Nephron progenitor cell (in vitro differentiated cells): ENCODE data around the gene FCSK.
A peak's percentile ranks its signal among the peaks of the same experiment; 100 is the strongest.

Experiments
- DNase-seq: peaks from one replicate; pipeline ENCODE4 v3.0.0; 2021
- H3K27ac Mint-ChIP-seq: 2 replicates; pipeline ENCODE4 v1.8.0; 2021; ENCODE audit warnings: mild to moderate bottlenecking, moderate library complexity, mixed read lengths
- H3K27me3 Mint-ChIP-seq: 2 replicates; pipeline ENCODE4 v1.8.0; 2021; ENCODE audit warnings: mild to moderate bottlenecking, low read depth, mixed read lengths; ENCODE audit not compliant: poor library complexity
- H3K36me3 Mint-ChIP-seq: 2 replicates; pipeline ENCODE4 v1.8.0; 2021; ENCODE audit warnings: low read depth, mixed read lengths
- H3K4me1 Mint-ChIP-seq: 2 replicates; pipeline ENCODE4 v1.8.0; 2021; ENCODE audit warnings: mixed read lengths
- H3K4me3 Mint-ChIP-seq: 2 replicates; pipeline ENCODE4 v1.8.0; 2021; ENCODE audit warnings: mild to moderate bottlenecking, moderate library complexity, mixed read lengths
- H3K9me3 Mint-ChIP-seq: 2 replicates; pipeline ENCODE4 v1.8.0; 2021; ENCODE audit warnings: mild to moderate bottlenecking, moderate library complexity, mixed read lengths
- TF ChIP-seq, protein P1 (sequence below): fragments of 200-600 bp; sonication (generic); IDR thresholded peaks from 2 replicates; pipeline ENCODE4 v1.5.0; 2021; ENCODE audit warnings: antibody characterized with exemption

Gene FCSK

DNA sequence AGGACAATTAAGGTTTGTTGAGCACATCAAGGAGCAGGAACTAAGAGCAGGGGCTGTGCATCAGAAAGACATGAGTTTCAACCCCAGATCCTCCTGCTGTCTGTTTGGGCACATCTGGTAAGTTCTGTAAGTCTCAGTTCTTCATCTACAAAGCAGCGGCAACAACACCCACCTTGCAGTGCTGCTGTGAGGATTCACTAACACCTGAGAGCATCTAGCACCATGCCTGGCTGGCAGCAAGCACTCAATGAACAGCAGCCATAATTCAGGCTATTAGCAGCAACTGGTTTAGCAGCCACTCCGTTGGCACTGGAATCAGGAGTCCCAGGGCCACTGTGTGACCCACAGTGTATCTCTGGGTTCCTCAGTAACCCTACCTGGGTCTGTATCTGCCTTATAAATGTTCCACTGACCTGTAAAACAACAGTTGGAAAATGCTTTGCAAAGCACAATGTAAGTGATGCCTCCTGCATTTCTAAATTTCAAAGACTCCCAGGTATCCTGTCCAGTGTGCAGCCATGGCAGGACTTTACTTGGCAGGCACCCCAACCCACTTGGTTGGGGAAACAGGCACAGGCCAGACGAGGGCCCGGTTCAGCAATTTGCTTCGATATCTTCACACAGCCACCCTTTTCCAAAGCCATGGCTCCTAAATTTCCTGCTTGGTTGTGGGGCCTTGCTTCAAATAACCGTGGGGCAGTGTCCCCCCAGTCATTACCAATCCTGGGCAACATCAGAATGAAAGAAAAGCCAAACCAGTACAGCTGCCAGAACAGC lies 19.7 kb upstream of the FCSK start:
- no peak for DNase-seq
- TF ChIP-seq, protein P1, sequence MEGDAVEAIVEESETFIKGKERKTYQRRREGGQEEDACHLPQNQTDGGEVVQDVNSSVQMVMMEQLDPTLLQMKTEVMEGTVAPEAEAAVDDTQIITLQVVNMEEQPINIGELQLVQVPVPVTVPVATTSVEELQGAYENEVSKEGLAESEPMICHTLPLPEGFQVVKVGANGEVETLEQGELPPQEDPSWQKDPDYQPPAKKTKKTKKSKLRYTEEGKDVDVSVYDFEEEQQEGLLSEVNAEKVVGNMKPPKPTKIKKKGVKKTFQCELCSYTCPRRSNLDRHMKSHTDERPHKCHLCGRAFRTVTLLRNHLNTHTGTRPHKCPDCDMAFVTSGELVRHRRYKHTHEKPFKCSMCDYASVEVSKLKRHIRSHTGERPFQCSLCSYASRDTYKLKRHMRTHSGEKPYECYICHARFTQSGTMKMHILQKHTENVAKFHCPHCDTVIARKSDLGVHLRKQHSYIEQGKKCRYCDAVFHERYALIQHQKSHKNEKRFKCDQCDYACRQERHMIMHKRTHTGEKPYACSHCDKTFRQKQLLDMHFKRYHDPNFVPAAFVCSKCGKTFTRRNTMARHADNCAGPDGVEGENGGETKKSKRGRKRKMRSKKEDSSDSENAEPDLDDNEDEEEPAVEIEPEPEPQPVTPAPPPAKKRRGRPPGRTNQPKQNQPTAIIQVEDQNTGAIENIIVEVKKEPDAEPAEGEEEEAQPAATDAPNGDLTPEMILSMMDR = no peak
- peak overlapping the region; percentile 25 for H3K4me3 Mint-ChIP-seq
- H3K4me1 Mint-ChIP-seq = peaks cover 86% of the 10 kb centered on the region
- H3K27ac Mint-ChIP-seq = no peak overlapping the region
- no peaks in the 10 kb centered on the region for H3K9me3 Mint-ChIP-seq
- H3K27me3 Mint-ChIP-seq = no peaks in the 10 kb centered on the region
- H3K36me3 Mint-ChIP-seq = peaks cover 13% of the 10 kb centered on the region

GRCh38 chr16:70437017-70437581 lies 17.3 kb upstream of the FCSK start:
- TF ChIP-seq, protein P1 = no peak
- peak; percentile 76 for DNase-seq

GRCh38 chr16:70437582-70438557 lies 16.5 kb upstream of the FCSK start:
- Mint-ChIP-seq H3K27ac (peak overlapping the region; percentile 98), H3K9me3 (no peaks in the 10 kb centered on the region), H3K4me3 (peak overlapping the region; percentile 94), H3K27me3 (no peaks in the 10 kb centered on the region), H3K4me1 (peaks cover 77% of the 10 kb centered on the region), H3K36me3 (peaks cover 13% of the 10 kb centered on the region)
- no peak for DNase-seq
- TF ChIP-seq, protein P1 = no peak

More at GRCh38 chr16:70437017-70437581, 17.3 kb upstream of the FCSK start:
- Mint-ChIP-seq H3K27ac (peak overlapping the region; percentile 98), H3K4me3 (peak overlapping the region; percentile 94), H3K4me1 (peaks cover 84% of the 10 kb centered on the region), H3K36me3 (peaks cover 13% of the 10 kb centered on the region), H3K27me3 (no peaks in the 10 kb centered on the region), H3K9me3 (no peaks in the 10 kb centered on the region)

DNA sequence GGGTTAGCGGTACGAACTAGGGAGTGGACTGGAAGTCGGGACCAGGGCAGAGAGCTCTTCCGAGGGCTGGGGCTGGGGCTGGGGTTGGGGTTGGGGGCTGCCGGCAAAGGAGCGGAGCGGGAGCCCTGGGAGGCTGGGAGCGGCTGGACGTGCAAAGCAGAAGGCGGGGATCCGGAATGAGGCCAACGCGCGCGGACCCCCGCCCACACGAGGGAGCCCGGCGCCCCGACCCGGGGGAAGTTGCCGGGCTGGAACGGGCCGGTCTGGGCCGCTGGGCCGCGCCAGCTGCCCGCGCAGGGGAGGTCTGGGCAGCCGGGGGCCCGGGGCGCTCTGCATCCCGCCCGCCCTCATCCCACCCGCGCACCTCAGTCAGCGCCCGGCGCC lies 15.8 kb upstream of the FCSK start:
- Mint-ChIP-seq H3K4me1 (peaks cover 70% of the 10 kb centered on the region), H3K9me3 (no peaks in the 10 kb centered on the region), H3K4me3 (peak overlapping the region; percentile 94), H3K27me3 (no peaks in the 10 kb centered on the region), H3K27ac (peak overlapping the region; percentile 98), H3K36me3 (peaks cover 13% of the 10 kb centered on the region)
- TF ChIP-seq, protein P1 = no peak
- DNase-seq = no peak

- DNase-seq = peak; percentile 96
- Mint-ChIP-seq H3K27ac (peak within 1 kb of the TSS; percentile 98), H3K4me1 (peaks cover 63% of the 10 kb centered on the region), H3K4me3 (peak within 1 kb of the TSS; percentile 94), H3K27me3 (no peaks in the 10 kb centered on the region), H3K9me3 (no peaks in the 10 kb centered on the region), H3K36me3 (peaks cover 7% of the 10 kb centered on the region)
- TF ChIP-seq, protein P1 = no peak
These were observed 15.2 kb upstream of the FCSK start, which contains the start of gene ST3GAL2 for GRCh38 chr16:70438969-70439862. Gene ST3GAL2, minus strand, starts transcription at chr16:70439100. Its CDS starts 40,570 bp downstream, at chr16:70398530.
